SK-N-SH treated with all-trans-retinoic acid at 6 μM for 48 hours (cell line): ENCODE data around the gene MT1B.
A peak's percentile ranks its signal among the peaks of the same experiment; 100 is the strongest.

ENCODE experiments used
- ATAC-seq: fragments of 200-7000 bp; cut with Tn5 transposase; 3 replicates; pipeline ENCODE4 v1.9.1; 2020; ENCODE audit warnings: mild to moderate bottlenecking, moderate library complexity
- BACH2 ChIP-seq: fragments of 250-450 bp; sonication (Bioruptor Pico); IDR thresholded peaks from 2 replicates; pipeline ENCODE4 v1.9.0; 2021; ENCODE audit warnings: mild to moderate bottlenecking, borderline replicate concordance
- CREB5 ChIP-seq: fragments of 250-450 bp; sonication (Bioruptor Pico); IDR thresholded peaks from 2 replicates; pipeline ENCODE4 v1.5.1; 2020; ENCODE audit warnings: low read depth, mild to moderate bottlenecking, moderate library complexity
- CSRNP3 ChIP-seq: fragments of 250-450 bp; sonication (Bioruptor Pico); IDR thresholded peaks from 2 replicates; pipeline ENCODE4 v1.5.1; 2021; ENCODE audit warnings: mild to moderate bottlenecking, moderate library complexity
- ESRRG ChIP-seq: fragments of 250-450 bp; sonication (Bioruptor Pico); IDR thresholded peaks from 2 replicates; pipeline ENCODE4 v1.6.1; 2021; ENCODE audit warnings: mild to moderate bottlenecking
- GLIS3 ChIP-seq: fragments of 250-450 bp; sonication (Bioruptor Pico); IDR thresholded peaks from 2 replicates; pipeline ENCODE4 v1.5.0; 2020; ENCODE audit warnings: mild to moderate bottlenecking, moderate library complexity
- ISL1 ChIP-seq: fragments of 250-450 bp; sonication (Bioruptor Pico); IDR thresholded peaks from 2 replicates; pipeline ENCODE4 v2.1.2; 2022; ENCODE audit warnings: mild to moderate bottlenecking, moderate library complexity
- PATZ1 ChIP-seq: fragments of 250-450 bp; sonication (Bioruptor Pico); IDR thresholded peaks from 2 replicates; pipeline ENCODE4 v1.8.0; 2020; ENCODE audit warnings: mild to moderate bottlenecking, moderate library complexity, borderline replicate concordance
- POU6F1 ChIP-seq: fragments of 250-450 bp; sonication (Bioruptor Pico); IDR thresholded peaks from 2 replicates; pipeline ENCODE4 v1.8.0; 2021; ENCODE audit warnings: low read depth, mild to moderate bottlenecking, moderate library complexity, borderline replicate concordance
- PPARA ChIP-seq: fragments of 250-450 bp; sonication (Bioruptor Pico); IDR thresholded peaks from 2 replicates; pipeline ENCODE4 v1.5.0; 2020; ENCODE audit warnings: mild to moderate bottlenecking, borderline replicate concordance
- RARB ChIP-seq: fragments of 250-450 bp; sonication (Bioruptor Pico); IDR thresholded peaks from 2 replicates; pipeline ENCODE4 v1.8.0; 2021; ENCODE audit warnings: mild to moderate bottlenecking, moderate library complexity
- SNAI2 ChIP-seq: fragments of 250-450 bp; sonication (Bioruptor Pico); IDR thresholded peaks from 2 replicates; pipeline ENCODE4 v1.5.0; 2020; ENCODE audit warnings: mild to moderate bottlenecking, moderate library complexity
- TCF4 ChIP-seq: fragments of 250-450 bp; sonication (Bioruptor Pico); IDR thresholded peaks from 2 replicates; pipeline ENCODE4 v1.8.0; 2021; ENCODE audit warnings: mild to moderate bottlenecking, moderate library complexity, borderline replicate concordance
- TOX ChIP-seq: fragments of 250-450 bp; sonication (Bioruptor Pico); IDR thresholded peaks from 2 replicates; pipeline ENCODE4 v1.8.0; 2021; ENCODE audit warnings: mild to moderate bottlenecking, moderate library complexity, borderline replicate concordance
- ZFP3 ChIP-seq: fragments of 250-450 bp; sonication (Bioruptor Pico); IDR thresholded peaks from 2 replicates; pipeline ENCODE4 v1.5.0; 2020; ENCODE audit warnings: mild to moderate bottlenecking, moderate library complexity
- ZFP30 ChIP-seq: fragments of 450-650 bp; formaldehyde crosslinking; IDR thresholded peaks from 2 replicates; pipeline ENCODE4 v1.5.0; 2022; ENCODE audit warnings: mild to moderate bottlenecking, moderate library complexity
- ZNF565 ChIP-seq: fragments of 450-650 bp; formaldehyde crosslinking; conservative IDR thresholded peaks from 2 replicates; pipeline ENCODE4 v1.5.0; 2020; ENCODE audit warnings: low read depth, mild to moderate bottlenecking, moderate library complexity
- ZNF70 ChIP-seq: fragments of 450-650 bp; formaldehyde crosslinking; IDR thresholded peaks from 2 replicates; pipeline ENCODE4 v1.5.0; 2020; ENCODE audit warnings: mild to moderate bottlenecking, moderate library complexity
- ZNF8 ChIP-seq: fragments of 450-650 bp; formaldehyde crosslinking; IDR thresholded peaks from 2 replicates; pipeline ENCODE4 v1.5.0; 2020; ENCODE audit warnings: mild to moderate bottlenecking, moderate library complexity

MT1B gene

GRCh38 chr16:56688762-56689161 is 37.1 kb downstream of the MT1B start:
- no peak for ATAC-seq
- TF ChIP-seq POU6F1 (no peak), CSRNP3 (no peak), SNAI2 (CRISPR knock-in tag) (no peak), BACH2 (no peak)

GRCh38 chr16:56689171-56689570 is 37.5 kb downstream of the MT1B start:
- ATAC-seq: no peak
- TF ChIP-seq CREB5 (CRISPR knock-in tag): no peak
- TF ChIP-seq SNAI2 (CRISPR knock-in tag): no peak

GRCh38 chr16:56690420-56691122 is 38.9 kb downstream of the MT1B start:
- TF ChIP-seq GLIS3 (CRISPR knock-in tag): no peak
- no peak for TF ChIP-seq ZNF70 (CRISPR knock-in tag)
- no peak for TF ChIP-seq SNAI2 (CRISPR knock-in tag)
- TF ChIP-seq TOX (CRISPR knock-in tag): no peak
- TF ChIP-seq ZNF565 (CRISPR knock-in tag): no peak
- ATAC-seq: no peak

GRCh38 chr16:56691885-56692284 is 40.2 kb downstream of the MT1B start:
- peak; percentile 85 for ATAC-seq
- no peak for TF ChIP-seq BACH2
- no peak for TF ChIP-seq SNAI2 (CRISPR knock-in tag)
- TF ChIP-seq PPARA (CRISPR knock-in tag): no peak
- TF ChIP-seq ZNF8: no peak
- no peak for TF ChIP-seq ZFP30 (CRISPR knock-in tag)
- no peak for TF ChIP-seq ZNF70 (CRISPR knock-in tag)
- TF ChIP-seq PATZ1: no peak
- TF ChIP-seq ZFP3 (CRISPR knock-in tag): no peak
- no peak for TF ChIP-seq ZNF565 (CRISPR knock-in tag)
- TF ChIP-seq CREB5 (CRISPR knock-in tag): no peak
- TF ChIP-seq GLIS3 (CRISPR knock-in tag): no peak
- no peak for TF ChIP-seq CSRNP3

- no peak for ATAC-seq
- no peak for TF ChIP-seq ISL1 (CRISPR knock-in tag)
- no peak for TF ChIP-seq ZNF565 (CRISPR knock-in tag)
- no peak for TF ChIP-seq ESRRG (CRISPR knock-in tag)
- no peak for TF ChIP-seq RARB (CRISPR knock-in tag)
- TF ChIP-seq ZFP30 (CRISPR knock-in tag): no peak
- TF ChIP-seq POU6F1: no peak
- TF ChIP-seq GLIS3 (CRISPR knock-in tag): no peak
- no peak for TF ChIP-seq CSRNP3
- no peak for TF ChIP-seq PPARA (CRISPR knock-in tag)
- TF ChIP-seq ZNF70 (CRISPR knock-in tag): no peak
- no peak for TF ChIP-seq TCF4 (CRISPR knock-in tag)
These were observed 43.6 kb downstream of the MT1B start for GRCh38 chr16:56695246-56695645.
